GM19351 (cell line): Measurements from ENCODE around the gene MPND.
A peak's percentile ranks its signal among the peaks of the same experiment; 100 is the strongest.

Source experiments
- ATAC-seq: cut with Tn5 transposase; IDR thresholded peaks from one replicate; pipeline ENCODE4 v1.9.1; 2021; ENCODE audit warnings: mild to moderate bottlenecking, moderate library complexity; ENCODE audit not compliant: unreplicated experiment

MPND gene

DNA sequence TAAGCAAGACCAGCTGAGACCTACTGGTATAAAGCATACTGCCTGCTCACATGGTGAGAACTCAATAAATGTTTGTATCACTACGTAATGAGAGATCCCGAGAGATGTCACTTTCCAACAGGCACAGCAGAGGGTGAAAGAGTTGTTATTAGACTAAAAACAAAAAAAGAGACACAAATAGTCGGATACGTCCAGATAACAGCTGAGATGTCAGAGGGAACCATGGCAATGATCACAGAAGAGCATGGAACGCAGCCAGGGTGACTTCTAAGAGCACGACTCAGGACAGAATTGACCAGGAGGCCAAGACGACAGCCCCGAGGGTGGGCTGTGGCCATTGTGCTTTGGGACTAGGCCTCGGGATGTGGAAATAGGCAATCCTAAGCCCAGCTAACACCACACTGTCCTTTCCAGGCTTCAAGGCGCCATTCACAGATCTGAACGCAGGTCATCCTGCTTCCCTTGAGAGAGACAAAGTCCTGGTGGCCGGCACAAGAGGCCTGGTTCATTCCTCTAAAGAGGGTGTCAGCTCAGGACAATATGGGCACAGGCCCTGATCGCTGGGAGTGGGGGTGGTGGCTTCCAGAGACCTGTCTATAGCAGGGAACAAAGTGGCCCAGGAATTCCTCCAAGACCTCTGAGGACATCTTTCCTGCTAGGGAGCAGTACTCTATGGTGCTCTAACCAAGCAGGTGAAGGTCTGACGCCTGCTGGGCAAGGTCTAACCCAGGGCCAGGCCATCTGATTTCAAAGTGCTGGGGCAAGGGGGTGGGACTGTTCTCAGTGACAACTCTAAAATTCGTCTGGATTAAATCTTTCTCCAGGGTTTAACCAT, 53.8 kb downstream of the MPND start:
- ATAC-seq: no peak

DNA sequence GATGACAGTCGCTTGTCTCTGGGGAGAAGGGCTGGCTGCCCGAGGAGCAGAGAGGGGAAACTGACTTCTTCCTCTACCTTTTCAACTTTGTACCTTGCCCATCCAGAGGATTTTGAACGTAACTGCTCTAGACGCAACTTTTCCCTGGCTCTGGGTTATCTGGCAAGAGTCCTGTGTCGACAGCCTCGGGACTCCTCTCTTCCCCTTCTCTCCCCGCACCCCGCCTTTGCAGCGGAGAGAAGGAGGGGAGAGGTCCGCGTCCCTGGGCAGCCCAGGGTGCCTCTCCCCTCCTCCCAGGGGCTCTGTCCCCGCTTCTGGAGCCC, 56.4 kb downstream of the MPND start:
- peak; percentile 7 for ATAC-seq

DNA sequence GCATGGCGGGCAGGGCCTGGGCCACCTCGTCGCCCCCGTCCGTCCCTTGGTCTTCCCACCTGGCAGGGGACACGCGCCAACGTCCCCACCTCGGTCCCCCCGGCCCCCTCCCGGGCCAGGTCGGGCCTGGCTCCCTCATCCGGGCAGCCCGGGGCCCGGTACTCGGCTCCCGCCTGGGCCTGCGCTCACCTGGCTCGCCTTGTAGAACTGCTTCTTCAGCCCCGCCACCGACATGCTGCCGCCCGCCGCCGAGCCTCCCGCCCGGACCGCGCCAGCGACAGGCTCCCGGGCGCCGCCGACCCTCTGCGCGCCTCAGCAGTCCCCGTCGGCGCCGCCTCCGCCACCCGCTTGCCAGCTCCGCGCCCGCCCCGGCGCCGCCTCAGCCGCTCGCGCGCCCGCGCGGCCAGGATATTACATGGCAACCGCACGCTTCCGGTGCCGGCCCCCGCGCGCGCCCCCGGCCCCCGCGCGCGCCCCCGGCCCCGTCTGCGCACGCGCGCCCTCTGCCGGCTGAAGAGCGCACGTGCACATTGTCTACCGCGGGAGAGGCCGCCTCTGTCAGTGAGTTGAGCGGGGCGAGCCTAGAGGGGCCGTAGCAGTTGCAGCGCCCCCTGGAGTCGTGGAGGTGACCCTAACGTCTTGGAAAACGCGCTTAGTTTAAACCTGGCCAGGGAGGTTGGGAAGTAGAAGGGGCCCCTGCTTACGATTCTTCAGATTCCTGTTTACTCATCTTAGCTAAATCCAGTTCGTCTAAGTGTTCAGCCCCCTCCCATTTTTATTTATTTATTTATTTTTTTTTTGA, 57.0 kb downstream of the MPND start, which contains the start of gene SH3GL1:
SH3GL1 (minus strand) TSS at position 413 of the 802 bp plus-strand sequence; CDS start at position 234, 179 bp downstream.
- peak; percentile 47 for ATAC-seq

DNA sequence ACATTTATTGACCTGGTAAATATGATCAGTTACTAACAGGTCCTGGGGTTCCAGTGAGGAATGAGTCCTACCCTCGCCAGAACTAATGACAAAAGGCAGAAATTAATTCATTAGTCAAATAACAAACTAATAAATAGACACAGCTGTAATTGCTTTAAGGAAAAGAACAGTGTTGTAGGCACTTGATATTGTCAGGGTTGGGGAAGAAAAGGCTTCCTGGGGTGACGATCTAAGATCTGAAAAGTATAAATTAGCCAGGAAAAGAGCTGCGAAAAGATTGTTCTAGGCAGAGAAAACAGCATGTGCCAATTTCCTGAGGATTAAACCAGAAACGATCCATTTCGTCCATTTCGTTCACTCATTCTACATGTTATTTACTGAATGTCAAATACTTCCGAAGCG, 58.4 kb downstream of the MPND start:
- ATAC-seq: no peak

DNA sequence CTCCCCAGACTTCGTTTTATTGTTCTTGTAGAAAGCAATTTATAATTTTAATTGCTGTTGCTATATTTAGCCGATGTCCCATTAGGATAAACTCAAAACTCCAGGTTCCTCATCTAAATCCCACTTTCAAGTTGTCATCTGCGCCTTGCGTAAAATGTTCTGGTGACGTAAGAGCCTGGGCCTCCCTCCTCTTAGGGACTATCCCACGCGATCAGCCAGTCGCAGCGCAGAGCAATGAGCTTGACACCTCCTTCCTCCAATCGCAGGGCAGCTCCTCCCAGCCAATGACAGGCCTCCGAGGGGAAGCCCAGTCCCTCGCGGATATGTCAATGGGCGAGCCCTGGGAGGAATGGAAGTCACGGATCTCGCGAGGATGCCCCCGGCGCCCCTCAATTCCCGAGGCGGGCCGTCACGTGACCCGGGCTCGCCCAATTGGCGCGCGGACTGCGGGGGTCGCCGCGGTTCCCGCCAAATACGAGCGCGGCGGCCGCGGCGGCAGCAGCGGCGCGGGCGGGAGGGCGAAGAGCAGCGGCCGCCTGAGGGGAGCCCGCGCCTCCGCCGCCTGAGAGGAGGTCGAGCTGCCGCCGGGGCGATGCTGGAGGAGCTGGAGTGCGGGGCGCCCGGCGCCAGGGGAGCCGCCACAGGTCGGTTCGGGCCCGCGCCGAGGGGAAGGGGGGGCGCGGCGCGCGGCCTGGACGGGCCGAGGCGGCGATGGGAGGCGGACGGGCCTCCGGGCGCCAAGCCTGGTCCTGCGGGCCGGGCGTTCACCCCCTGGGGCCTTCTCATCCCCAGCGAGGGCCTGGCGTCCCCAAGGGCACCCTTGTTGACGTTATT, 59.0 kb downstream of the MPND start, which contains the start of gene CHAF1A:
CHAF1A (plus strand) TSS at position 470 of the 834 bp plus-strand sequence; CDS start at position 593, 123 bp downstream.
- peak; percentile 86 for ATAC-seq

DNA sequence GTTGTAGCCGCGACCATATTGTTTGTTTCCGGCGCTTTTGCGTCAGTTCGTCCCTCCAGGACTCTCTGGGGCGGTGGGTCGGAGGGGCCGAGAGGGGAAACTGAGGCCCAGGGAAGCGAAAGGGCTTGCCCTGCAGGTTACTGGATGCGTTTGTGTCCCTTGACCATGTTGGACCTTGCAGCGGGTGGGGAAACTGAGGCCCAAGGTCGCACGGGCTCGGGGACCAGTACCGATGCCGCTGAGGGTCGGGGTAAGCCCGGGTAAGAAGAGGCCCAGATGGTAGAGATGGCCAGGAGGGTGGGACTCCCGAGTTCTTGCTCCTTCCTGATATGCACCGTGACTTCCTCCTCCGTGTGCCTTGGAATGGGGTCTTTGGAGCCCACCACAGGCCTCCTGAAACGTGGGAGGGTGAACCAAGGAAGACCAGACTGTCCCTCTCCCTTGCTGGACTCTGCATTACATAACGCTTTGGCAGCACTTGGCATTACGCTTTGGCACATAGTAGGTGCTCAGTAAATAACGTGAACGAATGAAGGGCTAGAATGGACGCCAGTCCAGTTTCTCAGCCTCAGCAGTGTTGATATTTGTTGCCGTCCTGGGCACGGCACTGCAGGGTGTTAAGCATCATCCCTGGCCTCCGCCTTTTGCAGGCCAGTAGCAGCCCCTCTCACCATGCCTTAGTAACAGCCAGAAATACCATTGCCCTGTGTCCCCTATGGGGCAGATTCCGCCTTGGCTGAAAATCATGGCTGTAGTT, 59.8 kb downstream of the MPND start:
- ATAC-seq: no peak

DNA sequence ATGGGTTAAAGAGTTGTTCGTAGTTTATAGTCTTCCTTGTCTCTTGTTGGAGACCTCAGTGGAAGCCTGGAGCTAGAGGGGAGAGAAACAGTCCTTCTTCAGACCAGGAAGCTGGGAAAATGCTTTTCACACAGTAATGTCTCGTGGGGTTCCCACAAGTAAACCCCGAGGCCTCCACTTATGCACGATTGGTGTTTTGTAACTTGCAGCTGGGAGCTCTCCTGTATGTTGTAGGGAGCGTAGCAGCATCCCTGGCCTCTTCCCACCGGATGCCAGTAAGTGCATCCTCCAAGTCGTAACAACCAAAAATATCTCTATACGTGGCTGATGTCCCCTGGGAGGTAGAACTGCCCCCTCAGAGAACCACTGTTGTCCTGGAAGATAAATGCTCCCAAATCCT, 62.6 kb downstream of the MPND start:
- ATAC-seq: no peak

DNA sequence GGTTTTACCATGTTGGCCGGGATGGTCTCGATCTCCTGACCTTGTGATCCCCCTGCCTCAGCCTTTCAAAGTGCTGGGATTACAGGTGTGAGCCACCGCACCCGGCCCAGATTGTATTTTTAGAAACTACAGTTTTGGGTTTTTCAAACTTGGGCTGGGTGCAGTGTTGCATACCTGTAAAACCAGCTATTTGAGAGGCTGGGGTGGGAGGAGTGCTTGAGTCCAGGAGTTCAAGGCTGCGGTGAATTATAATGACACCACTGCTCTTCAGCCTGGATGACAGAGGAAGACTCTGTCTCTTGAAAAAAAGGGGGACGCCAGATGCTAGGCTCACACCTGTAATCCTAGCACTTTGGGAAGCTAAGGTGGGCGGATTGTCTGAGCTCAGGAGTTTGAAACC, 63.3 kb downstream of the MPND start:
- no peak for ATAC-seq

DNA sequence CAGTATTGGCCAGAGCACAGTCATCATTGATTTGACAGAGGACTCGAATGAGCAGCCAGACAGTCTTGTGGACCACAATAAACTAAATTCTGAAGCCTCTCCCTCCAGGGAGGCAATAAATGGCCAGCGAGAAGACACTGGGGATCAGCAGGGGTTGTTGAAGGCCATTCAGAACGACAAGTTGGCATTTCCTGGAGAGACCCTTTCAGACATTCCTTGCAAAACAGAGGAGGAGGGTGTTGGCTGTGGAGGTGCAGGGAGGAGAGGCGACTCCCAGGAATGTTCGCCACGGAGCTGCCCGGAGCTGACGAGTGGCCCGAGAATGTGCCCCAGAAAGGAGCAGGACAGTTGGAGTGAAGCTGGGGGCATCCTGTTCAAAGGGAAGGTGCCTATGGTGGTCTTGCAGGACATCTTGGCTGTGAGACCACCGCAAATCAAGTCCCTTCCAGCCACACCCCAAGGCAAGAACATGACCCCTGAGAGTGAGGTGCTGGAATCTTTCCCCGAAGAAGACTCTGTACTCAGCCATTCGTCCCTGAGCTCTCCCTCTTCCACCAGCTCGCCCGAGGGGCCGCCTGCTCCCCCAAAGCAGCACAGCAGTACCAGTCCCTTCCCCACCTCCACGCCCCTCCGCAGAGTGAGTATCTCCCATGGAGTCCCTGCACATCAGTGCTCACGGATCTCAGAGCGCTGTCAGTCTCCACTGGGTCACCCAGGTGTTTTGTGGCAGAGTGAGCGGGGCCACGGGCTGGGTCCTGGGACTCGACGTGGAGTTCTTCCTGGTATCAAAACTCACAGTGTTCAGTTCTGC, 66.0 kb downstream of the MPND start:
- no peak for ATAC-seq
